Ascending aorta (tissue), 2 donors: ENCODE results near the gene ZNF784. TPM values are rescaled to one million over a fixed set of nuclear protein-coding genes. Genes with fewer than 3 reads are reported as not detected.

Experiments
- DNase-seq, 2 donors: peaks; one replicate each; pipeline ENCODE4 v3.0.0-alpha.2; 2019; ENCODE audit warnings: low spot score in 2 of 2
- H3K27ac ChIP-seq, 2 donors: fragments of 200-600 bp; sonication (generic); one replicate each; pipeline ENCODE4 v1.5.1; 2016 to 2017; ENCODE audit warnings: mild to moderate bottlenecking in 1 of 2
- H3K27me3 ChIP-seq: fragments of 200-600 bp; sonication (generic); one replicate; pipeline ENCODE4 v1.5.1; 2017
- H3K36me3 ChIP-seq, 2 donors: fragments of 200-600 bp; sonication (generic); one replicate each; pipeline ENCODE4 v1.5.1; 2016
- H3K4me1 ChIP-seq, 2 donors: fragments of 200-600 bp; sonication (generic); one replicate each; pipeline ENCODE4 v1.5.1; 2016 to 2017; ENCODE audit warnings: mild to moderate bottlenecking in 1 of 2
- H3K4me3 ChIP-seq, 2 donors: fragments of 200-600 bp; sonication (generic); one replicate each; pipeline ENCODE4 v1.5.1; 2016 to 2017; ENCODE audit warnings: mild to moderate bottlenecking in 1 of 2
- H3K9me3 ChIP-seq, 2 donors: fragments of 200-600 bp; sonication (generic); one replicate each; pipeline ENCODE4 v1.5.1; 2016
- intact Hi-C: fragments of 100-400 bp; cut with DNase I; formaldehyde crosslinking; loops from one replicate; pipeline ENCODE4 v1.15.1; 2023
- total RNA-seq: library from RNA; depleted of rRNA; stranded (reverse); fragments of >200 nt; gene quantifications from one replicate; pipeline ENCODE4 v1.1.0, GENCODE V29; 2016
- TF ChIP-seq, protein P1 (sequence below), 3 experiments: fragments of 200-600 bp in 2 of 3; fragments of 450-650 bp in 1 of 3; sonication (generic) in 2 of 3; IDR thresholded peaks; one replicate each; pipeline ENCODE4 v1.5.1; 2016 to 2019; ENCODE audit warnings: antibody characterized with exemption in 3 of 3, mild to moderate bottlenecking in 1 of 3, moderate library complexity in 1 of 3

Gene ZNF784
- total RNA-seq: 14.7 TPM

GRCh38 chr19:55624109-55625003, at the start of gene ZNF784:
TSS of gene ZNF784 (minus strand) at chr19:55624566. CDS start at chr19:55624561, 5 bp downstream.
- peaks cover 0 to 5% of the 10 kb centered on the region in 2 donors for H3K4me1 ChIP-seq
- DNase-seq: peak; percentile 67 to 95
- H3K27ac ChIP-seq: peak within 1 kb of the TSS; percentile 96 to 97
- TF ChIP-seq, protein P1, sequence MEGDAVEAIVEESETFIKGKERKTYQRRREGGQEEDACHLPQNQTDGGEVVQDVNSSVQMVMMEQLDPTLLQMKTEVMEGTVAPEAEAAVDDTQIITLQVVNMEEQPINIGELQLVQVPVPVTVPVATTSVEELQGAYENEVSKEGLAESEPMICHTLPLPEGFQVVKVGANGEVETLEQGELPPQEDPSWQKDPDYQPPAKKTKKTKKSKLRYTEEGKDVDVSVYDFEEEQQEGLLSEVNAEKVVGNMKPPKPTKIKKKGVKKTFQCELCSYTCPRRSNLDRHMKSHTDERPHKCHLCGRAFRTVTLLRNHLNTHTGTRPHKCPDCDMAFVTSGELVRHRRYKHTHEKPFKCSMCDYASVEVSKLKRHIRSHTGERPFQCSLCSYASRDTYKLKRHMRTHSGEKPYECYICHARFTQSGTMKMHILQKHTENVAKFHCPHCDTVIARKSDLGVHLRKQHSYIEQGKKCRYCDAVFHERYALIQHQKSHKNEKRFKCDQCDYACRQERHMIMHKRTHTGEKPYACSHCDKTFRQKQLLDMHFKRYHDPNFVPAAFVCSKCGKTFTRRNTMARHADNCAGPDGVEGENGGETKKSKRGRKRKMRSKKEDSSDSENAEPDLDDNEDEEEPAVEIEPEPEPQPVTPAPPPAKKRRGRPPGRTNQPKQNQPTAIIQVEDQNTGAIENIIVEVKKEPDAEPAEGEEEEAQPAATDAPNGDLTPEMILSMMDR (IDR thresholded peaks at IDR 0.05): no peak
- H3K27me3 ChIP-seq: no peaks in the 10 kb centered on the region
- H3K9me3 ChIP-seq: no peaks in the 10 kb centered on the region
- H3K4me3 ChIP-seq: peak within 1 kb of the TSS; percentile 60 to 73
- H3K36me3 ChIP-seq: peaks cover 3 to 12% of the 10 kb centered on the region in 2 donors
- intact Hi-C loops: loop anchor here (1.0 to 5.0 kb wide), 6 partner anchors 19 to 162 kb away; partner anchors contain the start of genes C19orf85, FIZ1, ISOC2 and U2AF2

- Histone ChIP-seq H3K27me3 (no peaks in the 10 kb centered on the region), H3K4me1 (peaks cover 6 to 27% of the 10 kb centered on the region in 2 donors), H3K4me3 (no peak overlapping the region), H3K36me3 (peaks cover 36 to 56% of the 10 kb centered on the region in 2 donors), H3K9me3 (no peaks in the 10 kb centered on the region), H3K27ac (peak overlapping the region in 1 of 2 donors; percentile 84)
- intact Hi-C loops: loop anchor here (2.0 kb wide), 1 partner anchor 19 kb away; the partner anchor contains the start of gene U2AF2
- TF ChIP-seq, protein P1 (IDR thresholded peaks at IDR 0.05): no peak
- DNase-seq: no peak
Observed at GRCh38 chr19:55673889-55674288, 49.5 kb upstream of the ZNF784 start.

- no peak overlapping the region for H3K4me3 ChIP-seq
- DNase-seq: no peak
- peaks cover 37 to 56% of the 10 kb centered on the region in 2 donors for H3K36me3 ChIP-seq
- TF ChIP-seq, protein P1 (IDR thresholded peaks at IDR 0.05): no peak
- no peaks in the 10 kb centered on the region for H3K27me3 ChIP-seq
- H3K9me3 ChIP-seq: no peaks in the 10 kb centered on the region
- intact Hi-C loops: no loop called here
- no peak overlapping the region for H3K27ac ChIP-seq
- peaks cover 6 to 27% of the 10 kb centered on the region in 2 donors for H3K4me1 ChIP-seq
Observed at GRCh38 chr19:55673465-55673864, 49.1 kb upstream of the ZNF784 start.

DNA sequence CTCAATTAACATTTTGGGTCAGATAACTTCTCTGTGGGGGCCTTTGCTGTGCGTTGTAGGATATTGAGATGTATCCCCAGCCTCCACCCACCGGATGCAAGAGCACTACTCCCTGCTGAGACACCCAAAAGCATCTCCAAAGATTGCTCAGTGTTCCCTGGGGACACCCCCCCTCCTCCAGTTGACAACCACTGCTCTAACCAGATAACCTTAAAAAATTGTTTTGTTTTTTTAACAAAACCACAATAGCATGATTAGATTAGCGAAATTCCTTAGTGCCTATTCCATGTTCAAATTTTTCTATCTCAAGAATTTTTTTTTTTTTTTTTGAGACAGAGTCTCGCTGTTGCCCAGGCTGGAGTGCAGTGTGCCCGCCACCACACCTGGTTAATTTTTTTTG, 48.1 kb upstream of the ZNF784 start:
- intact Hi-C loops: no loop called here
- H3K4me3 ChIP-seq: no peak overlapping the region
- peaks cover 6 to 23% of the 10 kb centered on the region in 2 donors for H3K4me1 ChIP-seq
- TF ChIP-seq, protein P1 (IDR thresholded peaks at IDR 0.05): no peak
- H3K9me3 ChIP-seq: no peaks in the 10 kb centered on the region
- peaks cover 45 to 56% of the 10 kb centered on the region in 2 donors for H3K36me3 ChIP-seq
- no peak for DNase-seq
- no peaks in the 10 kb centered on the region for H3K27me3 ChIP-seq
- no peak overlapping the region for H3K27ac ChIP-seq

DNA sequence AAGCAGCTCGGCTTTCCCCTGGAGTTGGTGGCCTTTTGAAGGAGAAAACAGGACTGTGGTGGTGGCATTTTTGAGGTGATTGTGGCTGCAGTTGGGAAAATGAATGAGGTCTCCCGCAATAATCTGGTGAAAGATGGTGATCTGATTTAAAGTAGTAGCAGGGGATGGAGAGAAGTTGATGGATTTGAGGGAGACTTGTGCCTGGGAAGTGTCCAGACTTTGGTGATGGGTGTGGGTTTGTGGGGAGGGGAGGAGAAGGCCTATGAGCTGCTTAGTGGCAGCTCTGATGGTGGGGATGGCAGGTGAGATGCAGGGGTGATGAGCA, 46.6 kb upstream of the ZNF784 start:
- Histone ChIP-seq H3K27ac (no peak overlapping the region), H3K4me3 (no peak overlapping the region), H3K9me3 (no peaks in the 10 kb centered on the region), H3K27me3 (no peaks in the 10 kb centered on the region), H3K4me1 (peaks cover 0 to 9% of the 10 kb centered on the region in 2 donors), H3K36me3 (peaks cover 59 to 66% of the 10 kb centered on the region in 2 donors)
- intact Hi-C loops: no loop called here
- TF ChIP-seq, protein P1 (IDR thresholded peaks at IDR 0.05): no peak
- no peak for DNase-seq
